Adipocyte (in vitro differentiated cells): ENCODE measurements around the gene DDRGK1.

Experiments used
- DNase-seq: peaks from one replicate; pipeline ENCODE4 v3.0.0-alpha.2; 2015; ENCODE audit warnings: low read depth
- H3K27me3 ChIP-seq: replicated peaks from 2 replicates; pipeline ENCODE4 v1.7.0; 2013; ENCODE audit warnings: mild to moderate bottlenecking, low read length, moderate library complexity; ENCODE audit not compliant: control insufficient read depth, insufficient read depth
- H3K36me3 ChIP-seq: 2 replicates; pipeline ENCODE4 v1.7.0; 2013; ENCODE audit warnings: low read length, mild to moderate bottlenecking, moderate library complexity; ENCODE audit not compliant: control insufficient read depth, insufficient read depth, severe bottlenecking
- H3K4me1 ChIP-seq: 2 replicates; pipeline ENCODE4 v1.7.0; 2013; ENCODE audit warnings: mild to moderate bottlenecking, low read length, moderate library complexity; ENCODE audit not compliant: control insufficient read depth, insufficient read depth
- H3K4me3 ChIP-seq: 2 replicates; pipeline ENCODE4 v1.7.0; 2013; ENCODE audit warnings: mild to moderate bottlenecking, low read length, moderate library complexity
- H3K9ac ChIP-seq: 2 replicates; pipeline ENCODE4 v1.7.0; 2013; ENCODE audit warnings: mild to moderate bottlenecking, low read length, moderate library complexity
- H3K9me3 ChIP-seq: 2 replicates; pipeline ENCODE4 v1.7.0; 2013; ENCODE audit warnings: mild to moderate bottlenecking, low read length, moderate library complexity; ENCODE audit not compliant: control insufficient read depth

The DDRGK1 gene

GRCh38 chr20:3165473-3166337, 38.8 kb downstream of the DDRGK1 start:
- Histone ChIP-seq H3K9me3 (no peaks in the 10 kb centered on the region), H3K27me3 (no peaks in the 10 kb centered on the region), H3K9ac (no peak overlapping the region), H3K36me3 (no peaks in the 10 kb centered on the region), H3K4me3 (no peak overlapping the region), H3K4me1 (no peaks in the 10 kb centered on the region)
- DNase-seq = no peak

GRCh38 chr20:3164763-3165410, 39.6 kb downstream of the DDRGK1 start:
- no peaks in the 10 kb centered on the region for H3K36me3 ChIP-seq
- H3K27me3 ChIP-seq = no peaks in the 10 kb centered on the region
- no peak for DNase-seq
- H3K4me1 ChIP-seq = no peaks in the 10 kb centered on the region
- no peak overlapping the region for H3K4me3 ChIP-seq
- H3K9ac ChIP-seq = no peak overlapping the region
- H3K9me3 ChIP-seq = no peaks in the 10 kb centered on the region

GRCh38 chr20:3164043-3164762, 40.3 kb downstream of the DDRGK1 start:
- DNase-seq = no peak
- Histone ChIP-seq H3K4me1 (no peaks in the 10 kb centered on the region), H3K9ac (no peak overlapping the region), H3K36me3 (no peaks in the 10 kb centered on the region), H3K9me3 (no peaks in the 10 kb centered on the region), H3K4me3 (no peak overlapping the region), H3K27me3 (no peaks in the 10 kb centered on the region)

DNA sequence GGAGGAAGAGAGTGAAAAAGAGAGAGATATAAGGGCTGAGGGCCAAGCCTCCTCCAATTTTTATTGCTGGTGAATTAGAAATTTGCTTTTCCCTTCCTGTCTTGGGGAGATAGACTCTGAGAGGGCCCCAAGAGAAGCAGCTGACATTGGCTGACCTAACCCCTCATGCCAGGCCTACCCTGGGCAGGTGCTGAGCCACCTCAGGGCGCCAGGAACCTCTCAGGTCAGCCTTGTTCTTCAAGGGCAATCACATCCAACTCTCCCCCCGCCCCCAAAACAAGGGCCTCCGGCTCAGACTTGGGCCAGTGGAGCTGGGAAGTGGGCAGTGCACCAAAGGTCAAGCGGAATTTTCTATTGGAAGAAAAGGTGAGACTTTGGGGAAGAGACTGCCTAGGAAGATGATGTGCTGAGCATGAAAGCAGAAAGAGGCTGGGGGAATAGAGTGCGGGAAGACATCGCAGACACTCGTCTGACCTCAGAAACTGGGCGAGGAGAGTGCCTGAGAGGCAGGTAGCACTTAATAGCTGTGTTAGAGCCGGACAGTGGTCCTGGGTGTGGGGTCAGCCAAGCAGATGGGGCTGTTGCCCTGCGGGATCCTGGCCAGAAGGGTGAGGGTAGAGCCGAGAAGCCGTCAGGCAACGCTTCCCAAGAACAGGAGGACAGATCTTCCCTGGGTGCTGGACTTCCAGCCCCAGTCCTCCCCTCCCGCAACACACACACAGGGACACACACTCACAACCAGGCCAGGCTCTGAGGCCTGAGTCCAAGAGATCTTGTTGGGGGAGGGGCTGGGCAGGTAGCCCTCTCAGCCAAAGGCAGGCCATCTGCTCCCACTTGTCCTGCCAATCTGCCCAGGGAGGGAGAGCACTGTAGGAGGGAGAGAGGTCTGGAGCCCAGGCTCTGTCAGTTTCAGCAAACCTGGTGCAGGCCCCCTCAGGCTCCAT, 41.1 kb downstream of the DDRGK1 start:
- H3K4me1 ChIP-seq = peaks cover under 1% of the 10 kb centered on the region
- no peak overlapping the region for H3K4me3 ChIP-seq
- H3K27me3 ChIP-seq = no peaks in the 10 kb centered on the region
- H3K36me3 ChIP-seq = no peaks in the 10 kb centered on the region
- no peak for DNase-seq
- no peak overlapping the region for H3K9ac ChIP-seq
- no peaks in the 10 kb centered on the region for H3K9me3 ChIP-seq

- H3K4me3 ChIP-seq = no peak overlapping the region
- H3K9me3 ChIP-seq = no peaks in the 10 kb centered on the region
- H3K27me3 ChIP-seq = no peaks in the 10 kb centered on the region
- H3K4me1 ChIP-seq = peaks cover 12% of the 10 kb centered on the region
- H3K9ac ChIP-seq = no peak overlapping the region
- DNase-seq = no peak
- H3K36me3 ChIP-seq = no peaks in the 10 kb centered on the region
These were observed 42.3 kb downstream of the DDRGK1 start for GRCh38 chr20:3162080-3162611.

DNA sequence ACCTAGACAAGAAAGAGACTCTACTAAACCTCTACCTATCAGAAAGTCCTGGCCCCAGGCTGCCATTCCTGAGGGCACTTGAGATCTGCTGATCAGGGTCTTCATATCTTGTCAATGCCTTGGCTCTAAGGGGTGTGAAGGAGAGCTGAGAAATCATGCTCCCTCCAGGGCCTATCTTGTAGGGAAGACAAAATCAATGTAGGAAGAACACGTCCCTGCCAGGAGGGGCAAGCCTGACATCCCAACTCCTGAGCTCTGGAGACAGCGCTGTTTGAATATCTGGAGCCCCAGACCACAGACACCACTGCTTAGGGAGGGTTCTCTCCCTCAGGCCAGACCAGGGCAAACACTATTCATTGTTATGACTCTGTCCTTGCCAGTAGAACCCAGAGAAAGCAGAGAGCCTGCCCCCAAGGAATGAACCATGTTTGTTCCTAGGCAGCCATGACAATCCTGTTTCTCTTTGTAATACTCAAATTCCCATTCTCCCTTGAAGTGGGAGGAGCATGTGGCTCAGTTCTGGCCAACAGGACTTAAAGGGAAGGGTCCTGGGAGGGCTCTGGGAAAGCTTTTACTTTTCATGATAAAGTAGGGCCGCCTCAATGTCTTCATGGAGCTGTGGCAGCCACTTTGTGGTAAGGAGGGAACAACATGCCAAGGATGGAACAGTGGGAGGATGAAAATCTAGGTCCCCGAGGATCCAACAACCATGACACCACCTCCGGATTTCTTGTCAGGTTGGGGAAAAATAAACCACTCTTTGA, 43.0 kb downstream of the DDRGK1 start:
- Histone ChIP-seq H3K4me1 (peaks cover 16% of the 10 kb centered on the region), H3K36me3 (no peaks in the 10 kb centered on the region), H3K4me3 (no peak overlapping the region), H3K9ac (no peak overlapping the region), H3K27me3 (no peaks in the 10 kb centered on the region), H3K9me3 (no peaks in the 10 kb centered on the region)
- no peak for DNase-seq

DNA sequence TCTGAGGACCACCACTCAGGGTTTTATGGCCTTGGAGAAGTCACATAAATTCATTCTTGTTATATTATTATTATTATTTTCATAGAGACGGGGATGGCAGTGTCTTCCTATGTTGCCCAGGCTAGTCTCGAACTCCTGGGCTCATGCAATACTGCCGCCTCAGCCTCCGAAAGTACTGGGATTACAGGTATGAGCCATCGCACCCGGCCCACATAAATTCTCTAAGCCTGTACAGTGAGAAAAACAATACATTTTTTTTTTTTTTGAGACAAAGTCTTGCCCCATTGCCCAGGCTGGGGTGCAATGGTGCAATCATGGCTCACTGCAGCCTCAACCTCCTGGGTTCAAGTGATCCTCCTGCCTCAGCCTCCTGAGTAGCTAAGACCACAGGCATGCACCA, 44.1 kb downstream of the DDRGK1 start:
- no peaks in the 10 kb centered on the region for H3K9me3 ChIP-seq
- DNase-seq = no peak
- H3K4me1 ChIP-seq = peaks cover 16% of the 10 kb centered on the region
- peaks cover 6% of the 10 kb centered on the region for H3K36me3 ChIP-seq
- no peaks in the 10 kb centered on the region for H3K27me3 ChIP-seq
- H3K9ac ChIP-seq = peak overlapping the region; percentile 98
- peak overlapping the region; percentile 98 for H3K4me3 ChIP-seq

- peak overlapping the region; percentile 98 for H3K4me3 ChIP-seq
- peak overlapping the region; percentile 98 for H3K9ac ChIP-seq
- H3K4me1 ChIP-seq = peaks cover 16% of the 10 kb centered on the region
- H3K9me3 ChIP-seq = no peaks in the 10 kb centered on the region
- DNase-seq = peak; percentile 62
- H3K27me3 ChIP-seq = no peaks in the 10 kb centered on the region
- H3K36me3 ChIP-seq = peaks cover 15% of the 10 kb centered on the region
These were observed 45.5 kb downstream of the DDRGK1 start for GRCh38 chr20:3158968-3159431.

GRCh38 chr20:3157817-3158216, 46.7 kb downstream of the DDRGK1 start:
- H3K9ac ChIP-seq = peak overlapping the region; percentile 33
- peak overlapping the region; percentile 98 for H3K4me3 ChIP-seq
- no peak for DNase-seq
- H3K27me3 ChIP-seq = no peaks in the 10 kb centered on the region
- H3K9me3 ChIP-seq = no peaks in the 10 kb centered on the region
- peaks cover 24% of the 10 kb centered on the region for H3K36me3 ChIP-seq
- H3K4me1 ChIP-seq = peaks cover 16% of the 10 kb centered on the region
